ENCODE measurements around the gene COX6B2.

DNA sequence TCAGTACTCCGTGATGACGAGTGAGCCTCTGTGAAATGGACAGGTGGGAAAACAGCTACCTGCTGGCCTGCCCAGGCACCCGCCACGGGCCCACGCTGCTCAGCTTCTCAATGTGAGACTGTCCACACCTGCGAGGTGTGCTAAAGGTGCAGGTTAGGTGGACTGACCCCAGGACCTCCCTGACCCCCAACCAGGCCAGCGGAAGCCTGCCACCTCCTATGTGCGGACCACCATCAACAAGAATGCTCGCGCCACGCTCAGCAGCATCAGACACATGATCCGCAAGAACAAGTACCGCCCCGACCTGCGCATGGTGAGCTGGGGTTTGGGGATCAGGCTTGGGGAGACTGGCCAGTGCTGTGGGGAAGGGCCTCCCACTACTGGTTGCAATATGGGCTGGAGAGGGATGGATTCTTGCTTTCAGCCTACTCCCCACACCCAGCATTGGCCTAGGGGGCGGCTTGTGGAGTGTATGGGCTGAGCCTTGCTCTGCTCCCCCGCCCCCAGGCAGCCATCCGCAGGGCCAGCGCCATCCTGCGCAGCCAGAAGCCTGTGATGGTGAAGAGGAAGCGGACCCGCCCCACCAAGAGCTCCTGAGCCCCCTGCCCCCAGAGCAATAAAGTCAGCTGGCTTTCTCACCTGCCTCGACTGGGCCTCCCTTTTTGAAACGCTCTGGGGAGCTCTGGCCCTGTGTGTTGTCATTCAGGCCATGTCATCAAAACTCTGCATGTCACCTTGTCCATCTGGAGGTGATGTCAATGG lies 33.4 kb upstream of the COX6B2 start:
- TF ChIP-seq, protein P1, sequence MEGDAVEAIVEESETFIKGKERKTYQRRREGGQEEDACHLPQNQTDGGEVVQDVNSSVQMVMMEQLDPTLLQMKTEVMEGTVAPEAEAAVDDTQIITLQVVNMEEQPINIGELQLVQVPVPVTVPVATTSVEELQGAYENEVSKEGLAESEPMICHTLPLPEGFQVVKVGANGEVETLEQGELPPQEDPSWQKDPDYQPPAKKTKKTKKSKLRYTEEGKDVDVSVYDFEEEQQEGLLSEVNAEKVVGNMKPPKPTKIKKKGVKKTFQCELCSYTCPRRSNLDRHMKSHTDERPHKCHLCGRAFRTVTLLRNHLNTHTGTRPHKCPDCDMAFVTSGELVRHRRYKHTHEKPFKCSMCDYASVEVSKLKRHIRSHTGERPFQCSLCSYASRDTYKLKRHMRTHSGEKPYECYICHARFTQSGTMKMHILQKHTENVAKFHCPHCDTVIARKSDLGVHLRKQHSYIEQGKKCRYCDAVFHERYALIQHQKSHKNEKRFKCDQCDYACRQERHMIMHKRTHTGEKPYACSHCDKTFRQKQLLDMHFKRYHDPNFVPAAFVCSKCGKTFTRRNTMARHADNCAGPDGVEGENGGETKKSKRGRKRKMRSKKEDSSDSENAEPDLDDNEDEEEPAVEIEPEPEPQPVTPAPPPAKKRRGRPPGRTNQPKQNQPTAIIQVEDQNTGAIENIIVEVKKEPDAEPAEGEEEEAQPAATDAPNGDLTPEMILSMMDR (IDR thresholded peaks at IDR 0.05) = no peak
- TF ChIP-seq POLR2AphosphoS5 (IDR thresholded peaks at IDR 0.05) = no peak
- no peak for TF ChIP-seq POLR2A (IDR thresholded peaks at IDR 0.05)
- no peak for TF ChIP-seq EP300 (IDR thresholded peaks at IDR 0.05)
